ENCODE results near the gene PRR3.

DNA sequence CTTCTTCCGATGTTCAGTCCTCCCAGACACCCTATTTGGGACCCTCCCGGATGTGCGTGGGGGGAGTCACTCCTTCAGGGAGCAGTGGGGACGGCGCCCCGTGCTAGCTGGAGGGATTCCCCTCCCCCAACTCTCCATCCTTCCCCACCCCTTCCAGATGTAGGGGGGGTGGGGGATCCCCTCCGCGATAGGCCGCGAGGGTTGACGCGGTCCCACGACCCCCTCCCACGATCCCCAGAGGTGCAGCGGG, 1.4 kb upstream of the PRR3 start:
- no peak for TF ChIP-seq POLR2A (IDR thresholded peaks at IDR 0.05)
- TF ChIP-seq, protein P1, sequence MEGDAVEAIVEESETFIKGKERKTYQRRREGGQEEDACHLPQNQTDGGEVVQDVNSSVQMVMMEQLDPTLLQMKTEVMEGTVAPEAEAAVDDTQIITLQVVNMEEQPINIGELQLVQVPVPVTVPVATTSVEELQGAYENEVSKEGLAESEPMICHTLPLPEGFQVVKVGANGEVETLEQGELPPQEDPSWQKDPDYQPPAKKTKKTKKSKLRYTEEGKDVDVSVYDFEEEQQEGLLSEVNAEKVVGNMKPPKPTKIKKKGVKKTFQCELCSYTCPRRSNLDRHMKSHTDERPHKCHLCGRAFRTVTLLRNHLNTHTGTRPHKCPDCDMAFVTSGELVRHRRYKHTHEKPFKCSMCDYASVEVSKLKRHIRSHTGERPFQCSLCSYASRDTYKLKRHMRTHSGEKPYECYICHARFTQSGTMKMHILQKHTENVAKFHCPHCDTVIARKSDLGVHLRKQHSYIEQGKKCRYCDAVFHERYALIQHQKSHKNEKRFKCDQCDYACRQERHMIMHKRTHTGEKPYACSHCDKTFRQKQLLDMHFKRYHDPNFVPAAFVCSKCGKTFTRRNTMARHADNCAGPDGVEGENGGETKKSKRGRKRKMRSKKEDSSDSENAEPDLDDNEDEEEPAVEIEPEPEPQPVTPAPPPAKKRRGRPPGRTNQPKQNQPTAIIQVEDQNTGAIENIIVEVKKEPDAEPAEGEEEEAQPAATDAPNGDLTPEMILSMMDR (IDR thresholded peaks at IDR 0.05 in 4 of 5, conservative IDR thresholded peaks at IDR 0.05 in 1 of 5) = no peak

Data from gastrocnemius medialis (tissue), 4 donors.